SU-DHL-6 (cell line): ENCODE results near the gene ORM2.

Experiments used
- CTCF ChIP-seq: fragments of 200-600 bp; sonication (generic); IDR thresholded peaks from one replicate; pipeline ENCODE4 v1.5.1; 2017; ENCODE audit warnings: antibody characterized with exemption, mild to moderate bottlenecking, low read length, moderate library complexity; ENCODE audit not compliant: insufficient read depth, poor library complexity, severe bottlenecking
- EZH2phosphoT487 ChIP-seq: fragments of 200-600 bp; sonication (generic), shearing (Covaris generic); conservative IDR thresholded peaks from 2 replicates; pipeline ENCODE4 v1.6.1; 2018; ENCODE audit warnings: mild to moderate bottlenecking, antibody characterized with exemption, low read length, moderate library complexity, mixed read lengths

GRCh38 chr9:114347675-114348074 is 18.0 kb downstream of the ORM2 start:
- TF ChIP-seq CTCF (no peak), EZH2phosphoT487 (no peak)
